Right cardiac atrium (tissue), 5 donors: Measurements from ENCODE around the gene PRRG3. TPM values are rescaled to one million over a fixed set of nuclear protein-coding genes. Genes with fewer than 3 reads are reported as not detected.

Source experiments
- ATAC-seq, 2 donors: fragments of 200-7000 bp; cut with Tn5 transposase; one replicate each; pipeline versions ENCODE4 v1.8.0 to v1.9.1; 2020; ENCODE audit warnings: moderate library complexity in 2 of 2, mild to moderate bottlenecking in 1 of 2
- DNase-seq, 3 donors: peaks; one replicate each; pipeline ENCODE4 v3.0.0-alpha.2; 2020
- H3K27ac ChIP-seq: one replicate; pipeline ENCODE4 v1.5.1; 2013; ENCODE audit warnings: mild to moderate bottlenecking, low read length, control low read depth, moderate library complexity
- H3K27me3 ChIP-seq: one replicate; pipeline ENCODE4 v1.6.1; 2013; ENCODE audit not compliant: control insufficient read depth, insufficient read depth
- H3K4me1 ChIP-seq: one replicate; pipeline ENCODE4 v1.6.1; 2013; ENCODE audit warnings: low read length; ENCODE audit not compliant: control insufficient read depth, insufficient read depth
- H3K4me3 ChIP-seq: one replicate; pipeline ENCODE4 v1.5.1; 2013; ENCODE audit warnings: low read length, control low read depth
- H3K9me3 ChIP-seq: one replicate; pipeline ENCODE4 v1.6.1; 2013; ENCODE audit warnings: low read length; ENCODE audit not compliant: control insufficient read depth
- WGBS: extraction: QIAGEN DNeasy Blood & Tissue Kit; methylation state at CpG from one replicate; pipeline ENCODE4 v1.1.7; 2013; 5-methylcytosine and 5-hydroxymethylcytosine counted together
- intact Hi-C, 4 donors: fragments of 100-400 bp; cut with DNase I; formaldehyde crosslinking; loops; one replicate each; pipeline versions ENCODE4 v1.11.0 to v1.14.0; 2022 to 2023
- polyA plus RNA-seq: library from polyadenylated mRNA; stranded (reverse); fragments of 200-250 nt; gene quantifications from one replicate; pipeline ENCODE4 v1.2.3, GENCODE V29; 2013
- total RNA-seq, 4 donors: library from RNA; stranded (reverse); fragmentation: NEBNext Ultra II Directional; extraction: Animal tissue kit (Norgen Biotek cat#: 25700); gene quantifications; one replicate each; pipeline ENCODE4 v1.2.1, GENCODE V29; 2021
- donor health status: healthy with polysubstance abuse.
- donor health status: DM: no; HTN: yes; CAD: no.
- donor health status: DM: no; HTN: no; CAD: no.
- donor health status: DM: no; HTN: yes; CAD: no; lungs with severe emphysema.
- donor health status: DM: yes; HTN: yes; CAD: no.

Gene PRRG3
- total and polyA plus RNA-seq, 5 donors, result 0.27 to 1.3 (median 0.79) TPM

- WGBS, result 83% methylated on average over 7 of the region's 7 CpGs
- Histone ChIP-seq H3K27me3 (no peaks in the 10 kb centered on the region), H3K4me3 (no peak overlapping the region), H3K27ac (no peak overlapping the region), H3K4me1 (no peaks in the 10 kb centered on the region), H3K9me3 (no peaks in the 10 kb centered on the region)
- ATAC-seq, result no peak
- intact Hi-C loops, result no loop called here
- DNase-seq, result no peak
Measured at GRCh38 chrX:151708821-151709220, 13.6 kb downstream of the PRRG3 start.

GRCh38 chrX:151710457-151710856, 15.2 kb downstream of the PRRG3 start:
- H3K4me3 ChIP-seq, result no peak overlapping the region
- no peak overlapping the region for H3K27ac ChIP-seq
- no peaks in the 10 kb centered on the region for H3K9me3 ChIP-seq
- intact Hi-C loops, result no loop called here
- H3K27me3 ChIP-seq, result no peaks in the 10 kb centered on the region
- DNase-seq (no peak), ATAC-seq (no peak)
- no peaks in the 10 kb centered on the region for H3K4me1 ChIP-seq
- WGBS, result 72% methylated on average over 2 of the region's 2 CpGs

GRCh38 chrX:151711154-151711553, 15.9 kb downstream of the PRRG3 start:
- intact Hi-C loops, result no loop called here
- ATAC-seq (no peak), DNase-seq (no peak)
- Histone ChIP-seq H3K4me1 (no peaks in the 10 kb centered on the region), H3K27me3 (no peaks in the 10 kb centered on the region), H3K4me3 (no peak overlapping the region), H3K9me3 (no peaks in the 10 kb centered on the region), H3K27ac (no peak overlapping the region)
- WGBS, result 59% methylated on average over 5 of the region's 5 CpGs

- peak in 1 of 2 donors; percentile 72 for ATAC-seq
Measured at GRCh38 chrX:151711787-151712186, 16.5 kb downstream of the PRRG3 start.

GRCh38 chrX:151712253-151712652, 17.0 kb downstream of the PRRG3 start:
- intact Hi-C loops, result no loop called here
- DNase-seq (no peak), ATAC-seq (no peak)
- H3K4me3 ChIP-seq, result no peak overlapping the region
- WGBS, result 37% methylated on average over 3 of the region's 3 CpGs
- no peaks in the 10 kb centered on the region for H3K4me1 ChIP-seq
- H3K27ac ChIP-seq, result no peak overlapping the region
- no peaks in the 10 kb centered on the region for H3K9me3 ChIP-seq
- no peaks in the 10 kb centered on the region for H3K27me3 ChIP-seq

More at GRCh38 chrX:151711787-151712186, 16.5 kb downstream of the PRRG3 start:
- DNase-seq, result no peak
- H3K4me1 ChIP-seq, result no peaks in the 10 kb centered on the region
- no peak overlapping the region for H3K4me3 ChIP-seq
- 19% methylated on average over 2 of the region's 2 CpGs for WGBS
- no peaks in the 10 kb centered on the region for H3K9me3 ChIP-seq
- no peaks in the 10 kb centered on the region for H3K27me3 ChIP-seq
- intact Hi-C loops, result no loop called here
- no peak overlapping the region for H3K27ac ChIP-seq

GRCh38 chrX:151713849-151714248, 18.6 kb downstream of the PRRG3 start:
- Histone ChIP-seq H3K27me3 (no peaks in the 10 kb centered on the region), H3K4me1 (no peaks in the 10 kb centered on the region), H3K9me3 (no peaks in the 10 kb centered on the region), H3K27ac (no peak overlapping the region), H3K4me3 (no peak overlapping the region)
- ATAC-seq (peak in 1 of 2 donors; percentile 45), DNase-seq (peak in 1 of 3 donors; percentile 55)
- intact Hi-C loops, result no loop called here
- 56% methylated on average over 3 of the region's 3 CpGs for WGBS

GRCh38 chrX:151714362-151714761, 19.1 kb downstream of the PRRG3 start:
- intact Hi-C loops, result no loop called here
- Histone ChIP-seq H3K9me3 (no peaks in the 10 kb centered on the region), H3K4me3 (no peak overlapping the region), H3K27ac (no peak overlapping the region), H3K4me1 (no peaks in the 10 kb centered on the region), H3K27me3 (no peaks in the 10 kb centered on the region)
- 60% methylated on average over 5 of the region's 5 CpGs for WGBS
- ATAC-seq (no peak), DNase-seq (no peak)

GRCh38 chrX:151715752-151716151, 20.5 kb downstream of the PRRG3 start, which contains the start of gene FATE1:
Gene FATE1 (plus strand): TSS chrX:151716035. CDS start chrX:151716120, 85 bp downstream.
- intact Hi-C loops, result no loop called here
- H3K4me3 ChIP-seq, result no peak within 1 kb of the TSS
- H3K4me1 ChIP-seq, result no peaks in the 10 kb centered on the region
- DNase-seq (no peak), ATAC-seq (peak in 1 of 2 donors; percentile 48)
- no peaks in the 10 kb centered on the region for H3K9me3 ChIP-seq
- no peaks in the 10 kb centered on the region for H3K27me3 ChIP-seq
- 66% methylated on average over 3 of the region's 3 CpGs for WGBS
- no peak within 1 kb of the TSS for H3K27ac ChIP-seq

GRCh38 chrX:151722241-151722846, 27.1 kb downstream of the PRRG3 start:
- peak in 2 of 3 donors; percentile 59 to 63 for DNase-seq
- Histone ChIP-seq H3K4me1 (no peaks in the 10 kb centered on the region), H3K4me3 (no peak overlapping the region), H3K9me3 (no peaks in the 10 kb centered on the region), H3K27me3 (no peaks in the 10 kb centered on the region), H3K27ac (no peak overlapping the region)
- no peak for ATAC-seq
- intact Hi-C loops, result no loop called here
- 50% methylated on average over 24 of the region's 24 CpGs for WGBS

- WGBS, result 64% methylated on average over 7 of the region's 7 CpGs
- H3K9me3 ChIP-seq, result no peaks in the 10 kb centered on the region
- H3K27me3 ChIP-seq, result no peaks in the 10 kb centered on the region
- DNase-seq (no peak), ATAC-seq (peak in 1 of 2 donors; percentile 76)
- intact Hi-C loops, result no loop called here
- no peak overlapping the region for H3K4me3 ChIP-seq
- no peaks in the 10 kb centered on the region for H3K4me1 ChIP-seq
- no peak overlapping the region for H3K27ac ChIP-seq
Measured at GRCh38 chrX:151723156-151723760, 28.0 kb downstream of the PRRG3 start.

- peak overlapping the region; percentile 2 for H3K27ac ChIP-seq
- intact Hi-C loops, result no loop called here
- no peak overlapping the region for H3K4me3 ChIP-seq
- WGBS, result 45% methylated on average over 7 of the region's 7 CpGs
- no peaks in the 10 kb centered on the region for H3K27me3 ChIP-seq
- DNase-seq (peak in 1 of 3 donors; percentile 57), ATAC-seq (peak in 1 of 2 donors; percentile 17)
- no peaks in the 10 kb centered on the region for H3K4me1 ChIP-seq
- H3K9me3 ChIP-seq, result no peaks in the 10 kb centered on the region
Measured at GRCh38 chrX:151724563-151725337, 29.5 kb downstream of the PRRG3 start.
